Activated CD4-positive, CD25-positive, alpha-beta regulatory T cell treated with anti-CD3 and anti-CD28 coated beads, Interleukin-2, amount 50 U/mL, for 16 hours (primary cell): ENCODE results near the gene ZW10.
"Not testable (repeated sequence)": the region's sequence is repeated elsewhere in the genome, so short reads cannot be mapped to it uniquely, and the experiment has no call there.

Experiments
- DNase-seq: peaks from one replicate; pipeline ENCODE4 v3.0.0-alpha.2; 2020; ENCODE audit warnings: low read depth, low spot score

ZW10 gene

GRCh38 chr11:113752932-113753331, 20.6 kb downstream of the ZW10 start:
- DNase-seq: no peak

- DNase-seq: no peak
These were observed 37.2 kb downstream of the ZW10 start for GRCh38 chr11:113736323-113736722.

DNA sequence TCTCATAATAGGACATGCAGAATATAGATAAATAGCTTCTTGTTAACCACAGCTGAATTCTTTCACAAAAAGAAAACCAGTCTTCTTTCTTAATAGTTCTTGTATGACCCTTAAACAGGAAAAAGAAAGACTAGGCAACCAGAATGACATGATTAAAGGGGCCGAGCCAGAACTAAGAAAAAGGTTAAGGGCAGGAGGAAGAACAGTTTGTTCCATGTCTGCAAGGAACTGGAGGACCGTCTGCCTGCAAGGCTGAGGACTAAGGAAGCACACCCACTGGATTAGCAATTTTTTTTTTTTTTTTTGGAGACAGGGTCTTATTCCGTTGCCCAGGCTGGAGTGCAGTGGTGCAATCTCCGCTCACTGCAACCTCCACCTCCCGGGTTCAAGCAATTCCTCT, 41.4 kb downstream of the ZW10 start:
- no peak for DNase-seq

DNA sequence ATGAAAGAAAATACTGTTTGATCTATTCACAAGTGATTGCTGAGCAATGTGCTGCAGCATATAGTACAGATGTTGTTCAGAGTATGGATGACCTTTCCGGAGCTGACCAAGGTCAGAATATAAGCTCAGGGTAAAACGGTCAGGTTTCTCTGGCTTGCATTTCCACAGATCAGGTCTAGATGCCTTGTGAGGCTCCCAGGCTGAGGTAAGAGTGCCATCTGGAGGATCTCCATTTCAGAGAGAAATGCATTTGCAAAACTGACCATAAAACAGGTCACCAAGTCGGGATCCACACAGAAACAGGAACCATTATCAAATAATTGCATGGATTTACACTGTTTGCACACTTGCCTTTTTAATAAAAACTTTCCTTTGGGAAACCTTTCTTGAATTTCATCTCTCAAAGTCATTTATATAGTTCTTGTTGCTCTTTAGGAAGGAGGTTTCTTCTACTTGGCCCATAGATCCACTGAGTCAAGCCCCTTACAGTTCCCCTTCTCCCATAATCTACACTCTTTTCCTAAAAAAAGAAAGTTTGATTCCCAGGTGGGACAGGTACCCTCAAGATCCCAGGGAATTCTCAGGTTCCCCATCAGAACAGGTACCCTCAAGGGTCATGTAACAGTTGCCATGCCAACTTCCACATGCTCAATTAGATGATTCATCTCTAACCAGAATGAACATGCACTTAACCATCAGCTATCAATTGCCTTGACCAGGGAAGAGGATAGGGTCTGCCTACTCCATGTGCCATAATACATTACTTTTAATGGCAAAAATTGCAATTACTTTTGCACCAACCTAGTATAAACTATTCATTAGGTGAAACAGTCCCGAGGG, 42.4 kb downstream of the ZW10 start:
- DNase-seq: no peak

- DNase-seq: no peak
These were observed 44.0 kb downstream of the ZW10 start for GRCh38 chr11:113729456-113729855.

DNA sequence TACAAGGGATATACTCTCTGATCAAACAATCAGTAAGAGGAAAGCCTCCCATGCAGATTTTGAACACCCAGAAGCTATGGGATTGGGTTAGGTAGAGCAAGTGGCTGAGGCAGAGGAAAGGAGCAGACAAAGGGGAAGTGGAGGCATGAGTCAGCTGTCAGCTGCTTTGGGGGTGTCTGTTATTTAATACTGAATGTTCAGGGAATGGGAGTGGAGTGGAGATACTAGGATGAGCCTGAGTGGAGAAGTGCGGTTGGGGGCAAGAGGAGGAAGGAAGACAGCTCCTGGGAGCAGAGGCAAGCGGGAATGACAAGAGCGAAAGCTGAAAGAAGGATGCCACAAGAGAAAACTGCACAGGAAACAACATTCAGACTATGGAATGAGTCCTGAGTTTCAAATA, 44.7 kb downstream of the ZW10 start:
- no peak for DNase-seq

DNA sequence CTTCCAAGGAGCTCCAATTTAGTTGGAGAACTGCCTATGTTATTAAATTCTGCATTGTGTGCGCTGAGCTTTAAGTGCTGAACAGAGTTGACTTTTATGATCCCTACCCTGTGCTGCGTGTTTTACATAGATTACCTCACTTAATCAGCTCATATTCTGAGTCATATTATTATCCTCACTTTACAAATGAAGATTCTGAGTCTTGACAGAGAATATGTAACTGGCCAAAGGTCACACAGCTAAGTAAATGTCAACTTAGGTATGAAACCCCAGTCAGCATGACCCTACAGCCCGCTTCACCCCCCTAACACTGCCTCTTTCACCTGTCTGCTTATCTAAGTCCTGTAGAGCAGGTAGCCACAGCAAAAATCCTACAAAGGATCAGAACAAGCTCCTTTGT, 47.6 kb downstream of the ZW10 start:
- no peak for DNase-seq

DNA sequence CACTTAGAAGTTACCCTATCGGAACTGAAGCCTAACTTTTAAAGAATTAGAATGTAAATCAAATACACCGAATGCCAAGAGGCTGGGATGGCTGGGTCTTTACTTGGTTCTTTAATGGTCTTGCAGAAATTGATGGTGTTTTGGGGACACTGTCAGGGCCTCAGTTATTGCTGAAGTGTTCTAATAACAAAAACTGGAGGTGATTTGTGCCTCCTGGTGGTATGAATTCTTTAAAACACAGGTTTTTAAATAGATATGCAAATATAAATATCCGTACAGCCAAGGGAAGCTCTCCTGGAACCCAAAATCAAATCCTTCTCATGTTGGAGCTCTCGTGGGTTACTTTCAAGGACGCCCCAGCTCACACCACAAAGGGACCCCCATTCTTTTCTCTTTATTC, 48.1 kb downstream of the ZW10 start:
- DNase-seq: no peak

GRCh38 chr11:113724778-113725177, 48.7 kb downstream of the ZW10 start:
- no peak for DNase-seq

GRCh38 chr11:113723787-113724186, 49.7 kb downstream of the ZW10 start:
- no peak for DNase-seq

GRCh38 chr11:113722934-113723333, 50.6 kb downstream of the ZW10 start:
- no peak for DNase-seq

DNA sequence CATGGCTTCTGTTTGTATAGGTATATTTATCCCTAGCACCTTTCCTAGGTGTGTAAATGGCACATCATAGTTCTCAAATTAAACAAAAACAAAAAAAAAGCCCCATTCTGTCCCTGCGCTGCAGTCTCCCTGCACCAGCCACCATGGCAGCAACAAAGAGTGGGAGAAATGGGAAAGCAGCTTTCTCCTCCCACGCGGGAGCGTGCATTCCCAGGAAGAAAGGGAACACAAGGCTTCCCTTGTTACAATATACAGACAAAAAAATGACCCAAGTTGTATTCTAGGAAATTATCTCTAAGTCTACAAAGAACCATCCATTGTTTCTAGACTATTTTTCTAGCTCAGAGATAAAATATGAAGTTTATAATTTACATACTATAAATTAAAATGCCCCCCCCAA, 51.3 kb downstream of the ZW10 start:
- no peak for DNase-seq

DNA sequence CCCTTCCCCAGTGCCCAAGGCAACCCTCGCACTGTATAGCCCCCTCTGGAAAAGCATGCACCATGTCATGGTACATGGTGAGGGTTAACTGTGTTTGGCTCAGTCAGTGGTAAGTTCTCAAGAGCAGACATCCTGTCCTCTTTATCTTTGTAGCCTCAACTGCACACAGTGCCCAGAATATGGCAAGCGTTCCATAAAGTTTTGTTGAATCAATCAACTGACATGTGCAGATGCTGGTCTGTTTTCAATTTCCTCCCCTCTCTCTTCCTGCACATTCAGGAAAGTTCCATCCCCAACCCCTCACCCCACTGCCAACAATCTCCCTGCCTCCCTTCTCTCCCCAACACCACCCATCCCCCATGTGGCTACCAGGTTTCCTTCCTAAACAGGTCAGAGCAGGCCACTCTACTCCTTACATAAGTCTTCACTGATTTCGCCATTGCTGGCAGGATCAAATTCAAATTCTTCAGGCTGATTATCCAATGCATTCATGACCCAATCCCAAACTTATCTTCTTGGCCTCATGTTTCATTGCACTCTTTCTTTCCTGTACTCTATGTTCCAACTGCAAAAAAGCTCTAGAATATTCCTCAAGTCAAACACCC, 51.9 kb downstream of the ZW10 start:
- DNase-seq: no peak

DNA sequence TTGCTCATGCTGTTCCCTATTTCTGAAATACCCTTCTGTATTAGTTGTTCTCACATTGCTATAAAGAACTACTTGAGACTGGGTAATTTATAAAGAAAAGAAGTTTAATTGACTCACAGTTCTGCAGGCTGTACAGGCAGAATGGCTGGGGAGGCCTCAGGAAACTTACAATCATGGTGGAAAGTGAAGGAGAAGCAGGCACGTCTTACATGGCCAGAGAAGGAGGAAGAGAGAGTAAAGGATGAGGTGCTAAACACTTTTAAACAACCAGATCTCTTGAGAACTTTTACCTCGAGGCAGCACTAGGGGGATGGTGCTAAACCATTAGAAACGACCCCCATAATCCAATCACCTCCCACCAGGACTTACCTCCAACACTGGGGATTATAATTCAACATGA, 53.0 kb downstream of the ZW10 start:
- not testable (repeated sequence) for DNase-seq

DNA sequence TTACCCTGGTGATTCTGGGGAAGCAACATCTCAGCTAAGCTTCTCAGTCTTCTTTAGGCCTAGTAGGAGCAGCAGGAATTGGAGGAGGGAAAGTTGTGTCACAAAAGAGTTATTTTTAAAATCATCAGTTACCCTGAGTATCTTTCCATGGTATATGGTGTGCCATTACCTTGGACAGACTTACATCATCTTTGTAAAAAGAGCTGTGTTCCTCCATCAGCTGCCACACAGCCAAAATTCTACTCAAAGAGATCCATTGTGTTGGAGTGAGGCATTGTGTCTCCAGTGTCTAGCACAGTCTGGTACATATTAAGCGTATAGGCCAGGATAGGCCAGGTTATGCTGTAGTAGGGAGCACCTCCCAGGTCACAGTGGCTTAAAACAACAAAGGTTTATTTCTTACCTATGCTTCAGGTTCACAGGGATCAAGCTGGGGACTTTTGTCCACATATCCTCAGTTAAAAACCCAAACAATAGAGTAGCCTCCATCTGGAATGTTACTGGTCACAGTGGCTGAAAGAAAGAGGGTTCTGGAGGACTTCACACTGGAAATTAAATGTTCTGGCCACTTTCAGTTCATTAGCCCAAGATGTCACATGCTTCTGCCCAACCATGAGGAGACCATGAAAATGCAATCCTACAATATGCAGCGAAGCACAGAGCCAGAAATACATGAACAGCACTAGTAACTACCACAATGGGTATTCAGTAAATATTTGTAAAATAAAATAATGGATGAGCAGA, 57.4 kb downstream of the ZW10 start:
- DNase-seq: no peak

DNA sequence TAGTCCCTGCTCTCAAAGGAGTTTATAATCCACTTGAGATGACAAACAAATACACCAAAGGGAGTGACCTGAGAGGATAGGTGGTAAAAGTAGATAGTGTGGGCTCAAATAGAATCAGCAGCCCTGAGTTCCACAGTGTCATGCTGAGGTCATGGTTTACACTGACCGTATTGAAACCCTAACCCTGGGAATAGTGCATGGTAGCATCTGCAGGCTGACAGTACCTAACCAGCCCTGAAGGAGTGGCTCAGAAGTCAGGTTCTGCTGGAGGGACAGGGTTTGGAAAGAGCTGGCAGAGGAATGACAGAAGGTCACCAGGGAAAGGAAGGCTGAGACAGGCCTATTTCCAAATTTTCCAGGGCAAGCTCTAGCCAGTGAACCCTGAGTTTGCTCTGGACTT, 58.2 kb downstream of the ZW10 start:
- no peak for DNase-seq

GRCh38 chr11:113710989-113711388, 62.5 kb downstream of the ZW10 start:
- DNase-seq: no peak

GRCh38 chr11:113705871-113706655, 67.4 kb downstream of the ZW10 start, which contains the start of gene TMPRSS5:
Gene TMPRSS5, minus strand, starts transcription at chr11:113706308. Its CDS starts 84 bp downstream, at chr11:113706224.
- DNase-seq: no peak

DNA sequence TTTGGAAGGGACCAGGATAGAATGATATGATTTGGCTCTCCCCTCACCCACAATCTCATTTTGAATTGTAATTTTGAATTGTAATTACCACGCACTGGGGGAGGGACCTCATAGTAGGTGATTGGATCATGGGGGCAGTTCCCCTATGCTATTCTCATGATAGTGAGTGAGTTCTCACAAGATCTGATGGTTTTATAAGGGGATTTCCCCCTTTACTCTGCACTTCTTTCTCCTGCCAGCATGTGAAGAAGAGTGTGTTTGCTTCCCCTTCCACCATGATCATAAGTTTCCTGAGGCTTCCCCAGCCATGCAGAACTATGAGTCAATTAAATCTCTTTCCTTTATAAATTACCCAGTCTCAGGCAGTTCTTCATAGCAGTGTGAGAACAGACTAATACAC, 69.9 kb downstream of the ZW10 start:
- not testable (repeated sequence) for DNase-seq

- no peak for DNase-seq
These were observed 72.0 kb downstream of the ZW10 start for GRCh38 chr11:113701491-113701890.

DNA sequence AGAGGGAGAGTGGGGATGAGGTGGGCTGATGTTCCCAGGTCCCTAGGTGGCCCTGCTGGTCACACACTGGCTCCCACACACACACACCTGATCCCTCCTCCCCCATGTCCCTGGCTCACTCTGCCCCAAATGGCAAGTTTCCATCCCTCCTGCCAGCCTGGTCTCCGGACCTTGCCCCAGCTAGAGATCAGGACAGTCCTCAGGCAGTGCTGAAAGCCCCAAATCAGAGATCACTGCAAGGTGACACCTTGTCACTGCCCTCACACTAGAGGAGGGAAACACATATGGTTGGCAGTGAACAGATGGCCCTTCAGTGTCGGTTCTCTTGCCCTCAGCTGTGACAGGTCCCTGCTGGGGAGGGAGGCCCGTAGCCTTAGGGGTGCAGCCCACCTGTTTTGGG, 75.0 kb downstream of the ZW10 start:
- no peak for DNase-seq
